ENCODE data around the gene PXDC1. TPM values are rescaled to one million over a fixed set of nuclear protein-coding genes. Genes with fewer than 3 reads are reported as not detected.

Gene PXDC1
- polyA plus RNA-seq, 1 experiment = 24.0 TPM

- POLR2A ChIA-PET = interaction anchor here (0.6 kb wide), 1 partner anchor 250 kb away, joined by 5 read pairs; no protein-coding TSS in a partner anchor
- CTCF ChIA-PET = interaction anchor here (0.6 to 6.3 kb wide), 25 partner anchors 9 to 579 kb away, joined by 3 to 78 read pairs (median 4); partner anchors contain the start of gene FAM50B
- TF ChIP-seq, protein P1, sequence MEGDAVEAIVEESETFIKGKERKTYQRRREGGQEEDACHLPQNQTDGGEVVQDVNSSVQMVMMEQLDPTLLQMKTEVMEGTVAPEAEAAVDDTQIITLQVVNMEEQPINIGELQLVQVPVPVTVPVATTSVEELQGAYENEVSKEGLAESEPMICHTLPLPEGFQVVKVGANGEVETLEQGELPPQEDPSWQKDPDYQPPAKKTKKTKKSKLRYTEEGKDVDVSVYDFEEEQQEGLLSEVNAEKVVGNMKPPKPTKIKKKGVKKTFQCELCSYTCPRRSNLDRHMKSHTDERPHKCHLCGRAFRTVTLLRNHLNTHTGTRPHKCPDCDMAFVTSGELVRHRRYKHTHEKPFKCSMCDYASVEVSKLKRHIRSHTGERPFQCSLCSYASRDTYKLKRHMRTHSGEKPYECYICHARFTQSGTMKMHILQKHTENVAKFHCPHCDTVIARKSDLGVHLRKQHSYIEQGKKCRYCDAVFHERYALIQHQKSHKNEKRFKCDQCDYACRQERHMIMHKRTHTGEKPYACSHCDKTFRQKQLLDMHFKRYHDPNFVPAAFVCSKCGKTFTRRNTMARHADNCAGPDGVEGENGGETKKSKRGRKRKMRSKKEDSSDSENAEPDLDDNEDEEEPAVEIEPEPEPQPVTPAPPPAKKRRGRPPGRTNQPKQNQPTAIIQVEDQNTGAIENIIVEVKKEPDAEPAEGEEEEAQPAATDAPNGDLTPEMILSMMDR (IDR thresholded peaks at IDR 0.05; ENCODE audit: insufficient read depth, low read depth, low read length) = no peak
Observed at GRCh38 chr6:3741477-3741871, 10.0 kb downstream of the PXDC1 start.

GRCh38 chr6:3740551-3741476, 10.7 kb downstream of the PXDC1 start:
- H3K4me3 ChIP-seq (ENCODE audit: low read depth, low read length) = no peak overlapping the region
- no peaks in the 10 kb centered on the region for H3K27me3 ChIP-seq (ENCODE audit: control insufficient read depth, insufficient read depth, low read length)
- peaks cover 38% of the 10 kb centered on the region for H3K36me3 ChIP-seq (ENCODE audit: control insufficient read depth, insufficient read depth, low read length)
- POLR2A ChIA-PET = interaction anchor here (0.6 kb wide), 1 partner anchor 250 kb away, joined by 5 read pairs; no protein-coding TSS in a partner anchor
- DNase-seq (ENCODE audit: low read depth) = no peak
- CTCF ChIA-PET = interaction anchor here (0.6 to 6.3 kb wide), 21 partner anchors 9 to 579 kb away, joined by 3 to 78 read pairs (median 4); partner anchors contain the start of gene FAM50B
- TF ChIP-seq, protein P1 (IDR thresholded peaks at IDR 0.05; ENCODE audit: insufficient read depth, low read depth, low read length) = no peak

More at GRCh38 chr6:3741477-3741871, 10.0 kb downstream of the PXDC1 start:
- H3K4me3 ChIP-seq (ENCODE audit: low read depth, low read length) = no peak overlapping the region
- H3K36me3 ChIP-seq (ENCODE audit: control insufficient read depth, insufficient read depth, low read length) = peaks cover 35% of the 10 kb centered on the region
- no peak for DNase-seq (ENCODE audit: low read depth)
- no peaks in the 10 kb centered on the region for H3K27me3 ChIP-seq (ENCODE audit: control insufficient read depth, insufficient read depth, low read length)

DNA sequence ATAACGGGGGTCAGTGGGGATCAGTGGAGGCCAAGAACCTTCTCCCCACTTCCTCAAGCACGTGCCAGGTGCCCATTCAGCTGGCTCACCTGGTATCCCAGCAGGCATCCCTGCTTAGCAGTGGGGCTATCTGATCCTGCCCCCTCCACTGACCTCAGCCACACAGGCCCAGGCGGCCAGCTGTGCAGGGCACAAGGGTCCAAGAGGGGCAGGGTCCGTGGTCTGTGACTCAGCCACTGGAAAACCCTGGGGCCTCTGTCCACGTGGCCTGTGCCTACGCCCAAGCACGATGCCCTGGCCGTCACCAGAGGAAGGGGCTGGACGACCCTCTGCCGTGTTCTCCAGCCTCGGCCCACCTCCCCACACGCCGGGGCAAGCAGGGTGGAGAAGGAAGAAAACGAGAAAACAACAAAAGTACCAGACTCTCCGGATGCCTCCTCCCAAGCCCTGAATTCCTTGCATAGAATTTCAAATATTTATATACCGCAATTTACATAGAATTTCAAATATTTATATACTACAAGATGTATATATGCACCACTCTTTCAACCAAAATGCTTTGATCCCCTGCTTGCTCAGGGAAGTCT, 12.1 kb downstream of the PXDC1 start:
- Histone ChIP-seq H3K36me3 (ENCODE audit: control insufficient read depth, insufficient read depth, low read length) (peaks cover 35% of the 10 kb centered on the region), H3K4me3 (ENCODE audit: low read depth, low read length) (no peak overlapping the region), H3K27me3 (ENCODE audit: control insufficient read depth, insufficient read depth, low read length) (no peaks in the 10 kb centered on the region)
- no peak for DNase-seq (ENCODE audit: low read depth)
- CTCF ChIA-PET = interaction anchor here (0.7 to 2.6 kb wide), 4 partner anchors 110 to 252 kb away, joined by 3 to 14 read pairs (median 4); partner anchors contain the start of gene FAM50B
- TF ChIP-seq, protein P1 (IDR thresholded peaks at IDR 0.05; ENCODE audit: insufficient read depth, low read depth, low read length) = no peak
- POLR2A ChIA-PET = no interaction called here

DNA sequence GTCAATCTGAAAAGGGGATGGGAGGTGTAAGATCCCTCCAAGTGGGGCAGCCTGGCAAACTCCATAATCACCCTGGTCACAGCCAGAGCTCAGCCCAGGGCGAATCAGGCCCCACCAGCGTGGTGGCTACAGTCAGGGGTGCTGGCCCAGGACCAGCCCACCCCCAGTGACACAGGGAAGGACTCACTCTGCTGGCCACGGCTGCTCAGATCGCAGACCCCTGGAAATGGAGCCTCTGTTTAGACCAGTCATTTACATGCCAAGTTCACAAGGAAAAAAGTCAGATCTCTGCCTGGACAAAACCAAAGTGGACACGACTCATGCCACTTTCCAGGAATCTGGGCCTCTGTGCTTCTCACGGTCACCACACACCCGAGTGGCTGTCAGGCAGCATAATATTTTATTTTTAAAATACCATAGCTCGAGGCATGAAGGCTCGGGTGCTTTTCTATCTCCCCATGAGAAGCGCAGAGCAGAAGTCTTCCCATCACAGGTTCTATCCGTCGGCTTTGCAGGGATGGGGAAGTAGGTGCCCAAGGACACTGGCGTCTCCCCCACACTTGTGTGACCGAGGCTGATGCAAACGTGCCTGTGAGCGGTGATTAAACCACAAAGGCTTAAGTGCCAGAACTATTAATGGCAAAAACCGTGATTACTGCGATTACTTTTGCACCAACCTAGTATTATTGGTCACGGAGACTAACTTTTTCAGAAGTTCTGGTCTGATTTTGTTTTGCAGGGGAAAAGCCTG, 13.0 kb downstream of the PXDC1 start:
- CTCF ChIA-PET = no interaction called here
- no peak for DNase-seq (ENCODE audit: low read depth)
- H3K4me3 ChIP-seq (ENCODE audit: low read depth, low read length) = no peak overlapping the region
- TF ChIP-seq, protein P1 (IDR thresholded peaks at IDR 0.05; ENCODE audit: insufficient read depth, low read depth, low read length) = no peak
- POLR2A ChIA-PET = no interaction called here
- H3K27me3 ChIP-seq (ENCODE audit: control insufficient read depth, insufficient read depth, low read length) = no peaks in the 10 kb centered on the region
- peaks cover 38% of the 10 kb centered on the region for H3K36me3 ChIP-seq (ENCODE audit: control insufficient read depth, insufficient read depth, low read length)
